ENCODE measurements around the gene ZNF541. TPM values are rescaled to one million over a fixed set of nuclear protein-coding genes. Genes with fewer than 3 reads are reported as not detected.

ZNF541 gene
- total RNA-seq, 1 donor from 2014 or later: 0.99 TPM

DNA sequence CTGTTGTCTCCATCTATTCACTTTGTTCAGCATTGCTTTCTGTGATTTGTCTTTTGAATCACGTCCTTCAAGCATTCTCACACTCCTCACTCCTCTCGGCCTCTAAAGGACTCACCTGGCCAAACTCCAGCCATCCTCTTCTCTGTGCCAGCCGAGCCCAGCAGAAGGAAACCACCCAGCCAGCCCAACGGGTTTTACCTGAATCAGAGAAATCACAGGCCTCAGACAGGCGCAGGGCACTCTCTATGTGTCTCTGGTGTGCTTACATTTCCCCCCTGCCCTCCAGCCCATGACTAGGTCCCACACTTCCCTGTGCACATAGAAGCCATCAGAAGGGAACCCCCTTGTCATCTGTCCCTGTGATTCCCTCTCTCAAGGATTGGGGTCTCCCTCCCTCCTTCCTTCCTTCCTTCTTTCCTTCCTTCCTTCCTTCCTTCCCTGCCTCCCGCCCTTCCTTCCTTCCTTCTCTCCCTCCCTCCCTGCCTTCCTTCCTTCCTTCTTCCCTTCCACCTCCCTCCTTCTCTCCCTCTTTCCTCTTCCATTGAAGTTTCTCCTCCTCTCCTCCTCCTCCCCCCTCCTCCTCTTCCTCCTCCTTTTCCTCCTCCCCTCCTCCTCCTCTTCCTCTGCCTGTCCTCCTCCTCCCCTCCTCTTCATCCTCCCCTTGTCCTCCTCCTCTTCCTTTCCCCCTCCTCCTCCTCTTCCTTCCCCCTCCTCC lies 8.8 kb upstream of the ZNF541 start:
- peak overlapping the region; percentile 12 for H3K27ac ChIP-seq (replicated peaks)
- no peaks in the 10 kb centered on the region for H3K27me3 ChIP-seq (ENCODE audit: low read depth)
- no peak for DNase-seq
- H3K4me3 ChIP-seq: no peak overlapping the region
- TF ChIP-seq CTCF (IDR thresholded peaks at IDR 0.05; ENCODE audit: borderline replicate concordance): no peak
- H3K4me1 ChIP-seq: no peaks in the 10 kb centered on the region
- no peaks in the 10 kb centered on the region for H3K36me3 ChIP-seq
- intact Hi-C loops (cut with micrococcal nuclease): no loop called here
- peaks cover 12% of the 10 kb centered on the region for H3K9me3 ChIP-seq (replicated peaks)

DNA sequence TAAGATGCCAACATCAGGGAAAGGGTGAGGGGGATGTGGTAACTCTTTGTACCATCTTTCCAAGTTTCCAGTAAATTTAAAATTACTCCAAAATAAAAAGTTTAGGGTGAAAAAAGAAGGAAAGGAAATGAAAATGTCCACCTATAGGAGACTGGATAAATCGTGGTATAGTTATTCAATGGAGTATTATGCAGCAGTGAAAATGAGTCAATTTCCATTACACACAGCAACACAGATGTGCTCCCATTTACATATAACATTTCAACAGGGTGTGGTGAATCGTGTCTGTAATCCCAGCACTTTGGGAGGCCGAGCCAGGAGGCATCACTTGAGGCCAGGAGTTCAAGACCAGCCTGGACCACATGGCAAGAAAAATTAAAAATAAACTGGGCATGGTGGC lies 7.4 kb upstream of the ZNF541 start:
- no peak for DNase-seq
- no peaks in the 10 kb centered on the region for H3K36me3 ChIP-seq
- H3K9me3 ChIP-seq (replicated peaks): no peaks in the 10 kb centered on the region
- no peaks in the 10 kb centered on the region for H3K4me1 ChIP-seq
- H3K27ac ChIP-seq (replicated peaks): no peak overlapping the region
- H3K4me3 ChIP-seq: no peak overlapping the region
- intact Hi-C loops (cut with micrococcal nuclease): no loop called here
- no peak for TF ChIP-seq CTCF (IDR thresholded peaks at IDR 0.05; ENCODE audit: borderline replicate concordance)
- no peaks in the 10 kb centered on the region for H3K27me3 ChIP-seq (ENCODE audit: low read depth)

DNA sequence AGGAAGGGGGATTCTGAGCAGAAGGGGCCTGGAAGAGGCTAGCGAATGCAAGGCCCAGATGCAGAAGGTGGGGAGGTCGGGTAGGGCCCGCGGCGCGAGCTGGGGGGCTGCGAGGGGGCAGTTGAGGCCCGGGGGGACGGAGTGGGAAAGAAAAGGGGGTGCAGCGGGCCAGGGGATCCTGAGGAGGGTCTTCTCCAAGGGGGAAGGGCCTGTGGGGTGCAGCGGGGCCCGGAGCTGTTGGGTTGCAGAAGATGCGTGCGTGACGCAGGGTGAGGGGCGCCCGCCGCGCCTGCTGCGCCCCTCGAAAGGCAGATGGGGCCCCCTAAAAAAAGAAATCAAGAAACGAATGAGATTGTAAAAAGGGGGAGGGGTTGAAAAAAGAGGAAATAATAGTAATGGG lies 313 bp downstream of the ZNF541 start:
- peak overlapping the region; percentile 63 for H3K4me3 ChIP-seq
- peaks cover 4% of the 10 kb centered on the region for H3K4me1 ChIP-seq
- H3K27me3 ChIP-seq (ENCODE audit: low read depth): peaks cover 13% of the 10 kb centered on the region
- no peak for DNase-seq
- no peaks in the 10 kb centered on the region for H3K9me3 ChIP-seq (replicated peaks)
- intact Hi-C loops (cut with micrococcal nuclease): no loop called here
- H3K27ac ChIP-seq (replicated peaks): no peak overlapping the region
- H3K36me3 ChIP-seq: no peaks in the 10 kb centered on the region
- TF ChIP-seq CTCF (IDR thresholded peaks at IDR 0.05; ENCODE audit: borderline replicate concordance): no peak

DNA sequence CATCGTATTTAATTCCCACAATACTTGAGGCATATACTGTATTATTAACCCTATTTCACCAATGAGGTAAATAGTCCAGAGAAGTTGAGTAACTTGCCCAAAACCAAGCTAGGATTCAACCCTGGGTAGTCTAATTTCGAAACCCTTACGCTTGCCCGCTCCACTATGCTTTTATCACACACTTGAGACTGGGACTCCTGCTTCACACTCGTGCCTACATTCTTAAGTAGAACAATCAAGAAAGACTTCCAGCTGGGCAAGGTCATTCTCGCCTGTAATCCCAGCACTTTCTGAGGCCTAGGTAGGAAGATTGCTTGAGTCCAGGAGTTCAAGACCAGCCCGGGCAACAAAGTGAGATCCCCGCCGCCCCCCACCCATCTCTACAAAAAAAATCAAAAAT lies 3.6 kb downstream of the ZNF541 start:
- no peak for TF ChIP-seq CTCF (IDR thresholded peaks at IDR 0.05; ENCODE audit: borderline replicate concordance)
- Histone ChIP-seq H3K9me3 (replicated peaks) (no peaks in the 10 kb centered on the region), H3K4me3 (no peak overlapping the region), H3K27ac (replicated peaks) (no peak overlapping the region), H3K27me3 (ENCODE audit: low read depth) (peaks cover 13% of the 10 kb centered on the region), H3K4me1 (peaks cover 4% of the 10 kb centered on the region), H3K36me3 (no peaks in the 10 kb centered on the region)
- DNase-seq: no peak
- intact Hi-C loops (cut with micrococcal nuclease): no loop called here

DNA sequence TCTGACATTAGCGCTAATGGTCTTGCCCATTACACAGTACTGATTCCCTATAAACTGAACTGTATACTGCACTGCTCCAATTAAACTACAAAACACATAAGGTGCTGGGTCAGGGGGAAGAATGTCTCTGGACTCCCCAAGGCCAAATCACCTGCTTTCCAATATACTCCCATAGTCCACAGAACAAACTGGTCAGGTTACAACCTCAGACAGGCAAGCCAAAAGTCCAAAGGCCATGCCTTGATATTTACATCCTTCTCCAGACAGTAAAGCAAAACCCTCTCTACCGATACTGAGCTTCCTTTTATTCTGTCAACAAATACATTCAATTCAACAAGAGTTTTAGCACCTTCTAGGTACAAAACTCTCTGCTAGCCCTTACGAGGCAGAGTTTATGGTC lies 8.9 kb downstream of the ZNF541 start:
- Histone ChIP-seq H3K9me3 (replicated peaks) (no peaks in the 10 kb centered on the region), H3K27me3 (ENCODE audit: low read depth) (no peaks in the 10 kb centered on the region), H3K27ac (replicated peaks) (no peak overlapping the region), H3K36me3 (no peaks in the 10 kb centered on the region), H3K4me1 (no peaks in the 10 kb centered on the region), H3K4me3 (no peak overlapping the region)
- intact Hi-C loops (cut with micrococcal nuclease): no loop called here
- no peak for DNase-seq
- no peak for TF ChIP-seq CTCF (IDR thresholded peaks at IDR 0.05; ENCODE audit: borderline replicate concordance)
